NCI-H748 treated with DMSO at 0.1 percent for 48 hours (cell line): Measurements from ENCODE around the gene PTDSS2.
A peak's percentile ranks its signal among the peaks of the same experiment; 100 is the strongest.
"Not testable (repeated sequence)": the region's sequence is repeated elsewhere in the genome, so short reads cannot be mapped to it uniquely, and the experiment has no call there.

Source experiments
- DNase-seq: peaks from one replicate; lab custom pipeline; 2025; lab: John Stamatoyannopoulos, UW

Gene PTDSS2

GRCh38 chr11:431921-432320 lies 18.2 kb upstream of the PTDSS2 start:
- no peak for DNase-seq

- no peak for DNase-seq
Measured at GRCh38 chr11:432501-433100, 17.5 kb upstream of the PTDSS2 start.

GRCh38 chr11:433111-433510 lies 17.0 kb upstream of the PTDSS2 start:
- no peak for DNase-seq

- DNase-seq, result no peak
Measured at GRCh38 chr11:433641-434040, 16.4 kb upstream of the PTDSS2 start.

- DNase-seq, result no peak
Measured at GRCh38 chr11:434496-434895, 15.6 kb upstream of the PTDSS2 start.

- DNase-seq, result not testable (repeated sequence)
Measured at GRCh38 chr11:434999-435740, 14.9 kb upstream of the PTDSS2 start.

GRCh38 chr11:437228-437870 lies 12.7 kb upstream of the PTDSS2 start:
- no peak for DNase-seq

- DNase-seq, result no peak
Measured at GRCh38 chr11:438101-438844, 11.8 kb upstream of the PTDSS2 start.

GRCh38 chr11:439315-440064 lies 10.6 kb upstream of the PTDSS2 start:
- DNase-seq, result no peak

- no peak for DNase-seq
Measured at GRCh38 chr11:440065-441042, 9.7 kb upstream of the PTDSS2 start.

- no peak for DNase-seq
Measured at GRCh38 chr11:441043-441417, 9.0 kb upstream of the PTDSS2 start.

- peak; percentile 54 for DNase-seq
Measured at GRCh38 chr11:441418-442274, 8.4 kb upstream of the PTDSS2 start, which contains the start of gene ANO9. ANO9 (minus strand) TSS chr11:442011; CDS start chr11:441926, 85 bp downstream.

- DNase-seq, result no peak
Measured at GRCh38 chr11:442611-443081, 7.4 kb upstream of the PTDSS2 start.

GRCh38 chr11:443542-444199 lies 6.4 kb upstream of the PTDSS2 start:
- DNase-seq, result no peak

- DNase-seq, result no peak
Measured at GRCh38 chr11:444396-445144, 5.5 kb upstream of the PTDSS2 start.

- no peak for DNase-seq
Measured at GRCh38 chr11:445765-446588, 4.1 kb upstream of the PTDSS2 start.

GRCh38 chr11:446891-447290 lies 3.2 kb upstream of the PTDSS2 start:
- no peak for DNase-seq
